ENCODE measurements around the gene GABBR1. TPM values are rescaled to one million over a fixed set of nuclear protein-coding genes. Genes with fewer than 3 reads are reported as not detected.
A peak's percentile ranks its signal among the peaks of the same experiment; 100 is the strongest.

The GABBR1 gene
- total and polyA plus RNA-seq, 9 donors = 14.0 to 48.4 (median 33.0) TPM

DNA sequence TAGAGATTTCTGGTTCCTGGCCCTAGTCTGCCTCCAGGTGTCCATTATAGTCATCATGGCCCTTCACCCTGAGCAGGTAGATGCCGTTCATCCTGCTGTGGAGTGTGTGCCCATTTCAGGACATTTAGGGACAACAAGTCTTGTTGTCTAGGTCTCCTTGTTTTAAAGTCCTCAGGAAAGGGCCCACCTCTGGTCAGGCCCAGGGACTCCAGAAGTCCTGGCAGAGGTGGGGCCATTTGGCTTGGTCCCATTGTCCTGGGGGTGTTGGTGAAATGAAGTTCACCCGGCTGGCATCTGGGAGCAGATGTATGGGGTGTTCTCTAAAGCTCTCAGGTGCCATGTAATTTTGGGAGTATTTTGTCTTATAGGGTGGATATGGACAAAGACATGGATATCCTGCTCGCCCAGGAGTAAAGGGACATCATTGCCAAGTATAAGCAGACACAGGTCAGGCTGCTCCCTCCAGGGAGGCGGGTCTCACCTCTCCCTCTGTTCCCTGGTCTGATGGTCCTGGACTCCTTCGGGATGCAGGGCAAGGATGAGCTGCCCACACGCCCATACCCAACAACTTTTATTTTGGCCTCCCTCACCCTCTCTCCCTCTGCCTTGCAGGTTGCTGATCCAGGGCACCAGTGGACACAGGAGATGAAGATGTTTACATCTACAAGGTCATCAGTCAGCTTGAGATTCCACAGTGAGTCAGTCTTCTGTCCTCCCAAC lies 113.5 kb downstream of the GABBR1 start:
- no peaks in the 10 kb centered on the region for H3K4me1 ChIP-seq (ENCODE audit: control insufficient read depth, insufficient read depth, low read length)
- H3K9me3 ChIP-seq (replicated peaks; ENCODE audit: control insufficient read depth, low read depth, low read length) = no peaks in the 10 kb centered on the region
- H3K36me3 ChIP-seq (ENCODE audit: control insufficient read depth, insufficient read depth, low read length) = no peaks in the 10 kb centered on the region
- no peaks in the 10 kb centered on the region for H3K27me3 ChIP-seq (ENCODE audit: control insufficient read depth, insufficient read depth, low read length)
- no peak overlapping the region for H3K4me3 ChIP-seq (ENCODE audit: low read length)
- 77% methylated on average over 5 of the region's 6 CpGs for WGBS (ENCODE audit: insufficient coverage)
- H3K27ac ChIP-seq (ENCODE audit: low read length) = no peak overlapping the region
- DNase-seq = no peak

GRCh38 chr6:29517728-29518440 lies 115.1 kb downstream of the GABBR1 start:
- no peaks in the 10 kb centered on the region for H3K9me3 ChIP-seq (replicated peaks; ENCODE audit: control insufficient read depth, low read depth, low read length)
- no peaks in the 10 kb centered on the region for H3K36me3 ChIP-seq (ENCODE audit: control insufficient read depth, insufficient read depth, low read length)
- DNase-seq = no peak
- no peaks in the 10 kb centered on the region for H3K4me1 ChIP-seq (ENCODE audit: control insufficient read depth, insufficient read depth, low read length)
- H3K27ac ChIP-seq (ENCODE audit: low read length) = no peak overlapping the region
- no peaks in the 10 kb centered on the region for H3K27me3 ChIP-seq (ENCODE audit: control insufficient read depth, insufficient read depth, low read length)
- H3K4me3 ChIP-seq (ENCODE audit: low read length) = no peak overlapping the region
- WGBS (ENCODE audit: insufficient coverage) = 74% methylated on average over 4 of the region's 7 CpGs

DNA sequence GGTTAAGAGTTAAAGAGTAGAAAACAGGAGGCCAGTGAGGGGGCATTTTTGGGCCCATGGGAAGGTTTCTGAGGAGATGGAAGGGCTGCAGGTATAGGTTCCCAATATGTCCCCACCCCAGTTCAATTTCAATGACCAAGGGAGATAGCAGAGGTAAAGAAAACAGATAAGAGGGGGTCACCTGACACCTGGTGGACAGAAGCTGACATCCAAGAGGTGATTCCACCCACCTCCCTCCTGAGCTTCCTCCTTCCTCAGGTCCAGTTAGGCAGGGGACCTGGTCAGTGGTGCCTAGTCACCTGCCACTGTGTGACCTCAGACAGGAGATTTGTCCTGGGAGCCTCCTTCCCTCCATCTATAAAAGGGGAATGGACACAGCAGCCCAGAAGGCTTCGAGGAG lies 115.7 kb downstream of the GABBR1 start:
- DNase-seq = no peak
- Histone ChIP-seq H3K36me3 (ENCODE audit: control insufficient read depth, insufficient read depth, low read length) (no peaks in the 10 kb centered on the region), H3K9me3 (replicated peaks; ENCODE audit: control insufficient read depth, low read depth, low read length) (no peaks in the 10 kb centered on the region), H3K27ac (ENCODE audit: low read length) (no peak overlapping the region), H3K27me3 (ENCODE audit: control insufficient read depth, insufficient read depth, low read length) (no peaks in the 10 kb centered on the region), H3K4me1 (ENCODE audit: control insufficient read depth, insufficient read depth, low read length) (no peaks in the 10 kb centered on the region), H3K4me3 (ENCODE audit: low read length) (no peak overlapping the region)
- WGBS (ENCODE audit: insufficient coverage) = no CpG with 5 or more reads among the region's 1 CpG

DNA sequence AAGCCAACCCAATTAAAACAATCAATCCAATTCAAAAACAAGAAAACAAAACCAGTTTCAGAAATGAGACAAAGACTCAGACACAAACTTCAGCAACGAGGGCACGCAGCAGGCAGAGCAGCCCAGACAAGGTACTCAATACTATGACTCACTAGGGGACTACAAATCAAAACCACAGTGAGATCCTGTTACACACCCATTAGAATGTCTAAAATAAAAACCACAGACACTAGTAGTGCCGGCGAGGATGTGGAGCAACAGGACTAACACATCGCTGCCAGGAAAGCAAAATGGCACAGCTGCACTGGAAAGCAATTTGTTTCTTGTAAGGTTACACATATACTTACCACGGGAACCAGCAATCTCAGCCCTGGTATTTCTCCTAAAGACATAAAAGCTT lies 116.9 kb downstream of the GABBR1 start:
- H3K27ac ChIP-seq (ENCODE audit: low read length) = no peak overlapping the region
- no peaks in the 10 kb centered on the region for H3K27me3 ChIP-seq (ENCODE audit: control insufficient read depth, insufficient read depth, low read length)
- no peak overlapping the region for H3K4me3 ChIP-seq (ENCODE audit: low read length)
- no peaks in the 10 kb centered on the region for H3K9me3 ChIP-seq (replicated peaks; ENCODE audit: control insufficient read depth, low read depth, low read length)
- H3K36me3 ChIP-seq (ENCODE audit: control insufficient read depth, insufficient read depth, low read length) = no peaks in the 10 kb centered on the region
- WGBS (ENCODE audit: insufficient coverage) = 8% methylated on average over 2 of the region's 6 CpGs
- H3K4me1 ChIP-seq (ENCODE audit: control insufficient read depth, insufficient read depth, low read length) = no peaks in the 10 kb centered on the region
- DNase-seq = no peak

DNA sequence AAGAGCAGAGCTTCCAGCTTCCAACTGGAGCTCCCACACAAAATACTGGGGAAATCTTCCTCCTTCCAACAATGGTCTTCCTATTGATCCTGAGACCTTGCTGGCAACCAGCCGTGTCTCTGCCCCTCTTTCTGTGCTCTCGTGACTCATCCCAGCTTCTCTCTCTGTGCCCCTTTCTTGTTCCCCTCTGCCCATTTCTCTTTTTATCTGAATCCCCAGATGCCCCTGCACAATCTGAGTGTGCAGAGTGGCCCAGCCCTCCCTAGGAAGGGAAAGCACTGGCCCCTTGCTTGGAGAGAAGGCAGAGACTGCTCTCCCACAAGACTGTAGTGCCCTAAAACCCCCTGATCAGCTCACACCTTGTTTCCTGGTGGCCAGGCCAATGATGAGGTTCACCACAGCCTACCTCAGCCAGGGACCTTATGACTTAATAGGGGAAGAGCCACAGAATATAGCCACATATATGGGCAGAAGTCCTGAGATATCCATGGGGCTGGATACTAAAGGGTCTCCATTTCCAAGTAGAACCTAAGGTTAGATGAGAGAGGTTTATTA lies 122.2 kb downstream of the GABBR1 start:
- 78% methylated on average over 1 of the region's 2 CpGs for WGBS (ENCODE audit: insufficient coverage)
- no peak for DNase-seq

DNA sequence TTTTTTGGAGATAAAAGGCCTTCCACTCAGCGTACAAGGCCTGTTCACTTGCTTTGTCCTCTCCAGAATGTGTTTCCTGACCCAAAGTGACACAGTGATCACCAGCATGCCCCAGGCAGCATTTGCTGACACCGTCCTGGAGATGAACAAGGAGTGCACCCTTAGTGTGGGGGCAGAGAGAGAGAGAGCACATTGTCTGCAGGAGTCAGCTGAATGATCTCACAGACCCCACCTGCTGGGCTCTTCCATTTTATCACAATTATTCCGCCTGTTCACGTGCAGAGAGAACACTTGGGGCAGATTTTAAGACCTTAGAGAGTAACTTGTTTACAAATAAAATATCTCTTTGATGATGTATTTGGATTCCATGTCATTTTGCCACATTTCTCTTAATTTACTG lies 122.8 kb downstream of the GABBR1 start:
- Histone ChIP-seq H3K9me3 (replicated peaks; ENCODE audit: control insufficient read depth, low read depth, low read length) (no peaks in the 10 kb centered on the region), H3K36me3 (ENCODE audit: control insufficient read depth, insufficient read depth, low read length) (no peaks in the 10 kb centered on the region), H3K4me1 (ENCODE audit: control insufficient read depth, insufficient read depth, low read length) (no peaks in the 10 kb centered on the region), H3K27me3 (ENCODE audit: control insufficient read depth, insufficient read depth, low read length) (peaks cover 3% of the 10 kb centered on the region), H3K27ac (ENCODE audit: low read length) (no peak overlapping the region), H3K4me3 (ENCODE audit: low read length) (no peak overlapping the region)
- WGBS (ENCODE audit: insufficient coverage) = no CpG with 5 or more reads among the region's 4 CpGs
- peak; percentile 1 for DNase-seq

More for the DNA sequence above, 122.2 kb downstream of the GABBR1 start:
- Histone ChIP-seq H3K27me3 (ENCODE audit: control insufficient read depth, insufficient read depth, low read length) (peaks cover 3% of the 10 kb centered on the region), H3K27ac (ENCODE audit: low read length) (no peak overlapping the region), H3K4me1 (ENCODE audit: control insufficient read depth, insufficient read depth, low read length) (no peaks in the 10 kb centered on the region), H3K36me3 (ENCODE audit: control insufficient read depth, insufficient read depth, low read length) (no peaks in the 10 kb centered on the region), H3K4me3 (ENCODE audit: low read length) (no peak overlapping the region), H3K9me3 (replicated peaks; ENCODE audit: control insufficient read depth, low read depth, low read length) (no peaks in the 10 kb centered on the region)

Other genes with a start within 250 kb of the GABBR1 start
- not detected for gene OR12D2, start 237.6 kb downstream of the GABBR1 start, total RNA-seq
- gene OR12D2, start 237.6 kb downstream of the GABBR1 start, polyA plus RNA-seq (ENCODE audit: insufficient read depth in 1 of 8, insufficient read length in 8 of 8, low replicate concordance in 1 of 8) = not detected
- gene OR12D1, start 218.3 kb downstream of the GABBR1 start, total RNA-seq = not detected
- not detected for gene OR12D1, start 218.3 kb downstream of the GABBR1 start, polyA plus RNA-seq (ENCODE audit: insufficient read depth in 1 of 8, insufficient read length in 8 of 8, low replicate concordance in 1 of 8)
- gene OR10C1, start 193.9 kb downstream of the GABBR1 start, total RNA-seq = not detected
- not detected for gene OR10C1, start 193.9 kb downstream of the GABBR1 start, polyA plus RNA-seq (ENCODE audit: insufficient read depth in 1 of 8, insufficient read length in 8 of 8, low replicate concordance in 1 of 8)
- not detected for gene OR11A1, start 176.1 kb downstream of the GABBR1 start, total RNA-seq
- gene OR11A1, start 176.1 kb downstream of the GABBR1 start, polyA plus RNA-seq (ENCODE audit: insufficient read depth in 1 of 8, insufficient read length in 8 of 8, low replicate concordance in 1 of 8) = not detected
- gene OR2H1, start 176.0 kb downstream of the GABBR1 start, total RNA-seq = not detected
- under 1 TPM in 1 of 8 donors, not detected in 7; 0.14 TPM for gene OR2H1, start 176.0 kb downstream of the GABBR1 start, polyA plus RNA-seq (ENCODE audit: insufficient read depth in 1 of 8, insufficient read length in 8 of 8, low replicate concordance in 1 of 8)
- not detected for gene MAS1L, start 145.2 kb downstream of the GABBR1 start, total RNA-seq
- not detected for gene MAS1L, start 145.2 kb downstream of the GABBR1 start, polyA plus RNA-seq (ENCODE audit: insufficient read depth in 1 of 8, insufficient read length in 8 of 8, low replicate concordance in 1 of 8)
- 0.31 TPM for gene UBD, start 73.5 kb downstream of the GABBR1 start, total RNA-seq
- gene UBD, start 73.5 kb downstream of the GABBR1 start, polyA plus RNA-seq (ENCODE audit: insufficient read depth in 1 of 8, insufficient read length in 8 of 8, low replicate concordance in 1 of 8) = 1 to 10 TPM in 1 of 8 donors, under 1 TPM in 6, not detected in 1; 0.15 to 1.6 (median 0.32) TPM
- not detected for gene OR2H2, start 48.1 kb downstream of the GABBR1 start, total RNA-seq
- gene OR2H2, start 48.1 kb downstream of the GABBR1 start, polyA plus RNA-seq (ENCODE audit: insufficient read depth in 1 of 8, insufficient read length in 8 of 8, low replicate concordance in 1 of 8) = under 1 TPM; 0.04 to 0.32 (median 0.15) TPM
- gene MOG, start 23.9 kb upstream of the GABBR1 start, total RNA-seq = not detected
- gene MOG, start 23.9 kb upstream of the GABBR1 start, polyA plus RNA-seq (ENCODE audit: insufficient read depth in 1 of 8, insufficient read length in 8 of 8, low replicate concordance in 1 of 8) = not detected
- gene ZFP57, start 48.0 kb upstream of the GABBR1 start, total RNA-seq = not detected
- gene ZFP57, start 48.0 kb upstream of the GABBR1 start, polyA plus RNA-seq (ENCODE audit: insufficient read depth in 1 of 8, insufficient read length in 8 of 8, low replicate concordance in 1 of 8) = 1 to 10 TPM in 1 of 8 donors, under 1 TPM in 1, not detected in 6; 0.08 to 1.1 TPM
- gene HLA-F, start 90.3 kb upstream of the GABBR1 start, total RNA-seq = 6.6 TPM
- gene HLA-F, start 90.3 kb upstream of the GABBR1 start, polyA plus RNA-seq (ENCODE audit: insufficient read depth in 1 of 8, insufficient read length in 8 of 8, low replicate concordance in 1 of 8) = 10 to 100 TPM in 1 of 8 donors, 1 to 10 TPM in 7; 4.6 to 10.7 (median 6.9) TPM
- not detected for gene HLA-G, start 194.6 kb upstream of the GABBR1 start, total RNA-seq
- gene HLA-G, start 194.6 kb upstream of the GABBR1 start, polyA plus RNA-seq (ENCODE audit: insufficient read depth in 1 of 8, insufficient read length in 8 of 8, low replicate concordance in 1 of 8) = 1 to 10 TPM in 7 of 8 donors, under 1 TPM in 1; 0.41 to 8.1 (median 4.3) TPM

All from muscle of leg (tissue), 11 donors.